Activated T-helper 1 cell treated with anti-CD3 and anti-CD28 coated beads, Interleukin-2, amount 50 U/mL, for 16 hours (primary cell): ENCODE results near the gene CNIH2.
"Not testable (repeated sequence)": the region's sequence is repeated elsewhere in the genome, so short reads cannot be mapped to it uniquely, and the experiment has no call there.

Source experiments
- DNase-seq, 2 donors: peaks; one replicate each; pipeline ENCODE4 v3.0.0-alpha.2; 2020; ENCODE audit warnings: low read depth in 1 of 2, low spot score in 1 of 2

Gene CNIH2

GRCh38 chr11:66313321-66314185 is 35.6 kb downstream of the CNIH2 start:
- no peak for DNase-seq

GRCh38 chr11:66314186-66314501 is 36.2 kb downstream of the CNIH2 start:
- no peak for DNase-seq

GRCh38 chr11:66314561-66315497 is 36.9 kb downstream of the CNIH2 start:
- no peak for DNase-seq

- no peak for DNase-seq
Observed at GRCh38 chr11:66315498-66315885, 37.5 kb downstream of the CNIH2 start.

- no peak for DNase-seq
Observed at GRCh38 chr11:66315921-66316811, 38.2 kb downstream of the CNIH2 start.

GRCh38 chr11:66316849-66317251 is 38.9 kb downstream of the CNIH2 start, which contains the start of gene CD248:
CD248 (minus strand) TSS chr11:66317044; CDS start chr11:66317027, 17 bp downstream.
- DNase-seq: no peak

GRCh38 chr11:66317322-66317722 is 39.3 kb downstream of the CNIH2 start:
- DNase-seq: no peak

GRCh38 chr11:66317723-66318599 is 40.0 kb downstream of the CNIH2 start:
- no peak for DNase-seq

GRCh38 chr11:66318600-66318970 is 40.6 kb downstream of the CNIH2 start:
- DNase-seq: no peak

- not testable (repeated sequence) for DNase-seq
Observed at GRCh38 chr11:66320289-66320688, 42.3 kb downstream of the CNIH2 start.

- DNase-seq: not testable (repeated sequence)
Observed at GRCh38 chr11:66320748-66321147, 42.8 kb downstream of the CNIH2 start.

GRCh38 chr11:66321606-66322005 is 43.6 kb downstream of the CNIH2 start:
- no peak for DNase-seq

- no peak for DNase-seq
Observed at GRCh38 chr11:66322732-66323427, 44.9 kb downstream of the CNIH2 start.

GRCh38 chr11:66323684-66324083 is 45.7 kb downstream of the CNIH2 start:
- no peak for DNase-seq

- DNase-seq: no peak
Observed at GRCh38 chr11:66324664-66325063, 46.7 kb downstream of the CNIH2 start.

GRCh38 chr11:66325263-66325671 is 47.3 kb downstream of the CNIH2 start:
- DNase-seq: no peak

GRCh38 chr11:66326261-66327111 is 48.5 kb downstream of the CNIH2 start:
- no peak for DNase-seq

GRCh38 chr11:66327171-66328030 is 49.4 kb downstream of the CNIH2 start:
- no peak for DNase-seq
